Endothelial cell of umbilical vein (primary cell): ENCODE measurements around the gene DHRS11. TPM values are rescaled to one million over a fixed set of nuclear protein-coding genes. Genes with fewer than 3 reads are reported as not detected.

Source experiments
- BruUV-seq: library from RNA; stranded (reverse); fragments of 400-500 nt; replicated peaks from 2 replicates; lab custom pipeline; 2021; lab: Mats Ljungman, UMichigan
- CTCF ChIA-PET: fragments of 300-600, 350-600 bp; sonication (Branson Sonifier 250); formaldehyde crosslinking; loops from one replicate; lab custom pipeline; 2021; ENCODE audit warnings: antibody characterized with exemption, inconsistent platforms; lab: Charles Lee
- POLR2A ChIA-PET: fragments of 300-600, 350-600 bp; sonication (Branson Sonifier 250); formaldehyde crosslinking; loops from one replicate; lab custom pipeline; 2021; ENCODE audit warnings: antibody characterized with exemption, inconsistent platforms; lab: Charles Lee
- DNase-seq: peaks from one replicate; pipeline ENCODE4 v3.0.0-alpha.2; 2011; ENCODE audit warnings: low read depth, low spot score
- FAIRE-seq: peaks from 2 replicates; lab custom pipeline; 2011; peaks lifted over from hg19 to GRCh38; lab: Jason Lieb, UNC
- H2AFZ ChIP-seq: 2 replicates; pipeline ENCODE4 v1.6.0; 2012; ENCODE audit warnings: low read depth, low read length, control low read depth, inconsistent platforms
- H3K27ac ChIP-seq: 2 replicates; pipeline ENCODE4 v1.5.1; 2011; ENCODE audit warnings: low read depth, mild to moderate bottlenecking, control low read depth, low read length, moderate library complexity; ENCODE audit not compliant: insufficient read depth
- H3K27me3 ChIP-seq, 2 experiments: 2 replicates each; pipeline versions ENCODE4 v1.6.0 to v1.6.1; 2011; ENCODE audit warnings: low read length in 2 of 2, mixed read lengths in 1 of 2; ENCODE audit not compliant: control insufficient read depth in 2 of 2, insufficient read depth in 2 of 2
- H3K36me3 ChIP-seq, 2 experiments: 2 replicates in 1 of 2; 3 replicates in 1 of 2; pipeline ENCODE4 v1.5.1; 2011; ENCODE audit warnings: low read length in 2 of 2, mild to moderate bottlenecking in 1 of 2, moderate library complexity in 1 of 2; ENCODE audit not compliant: control insufficient read depth in 2 of 2, insufficient read depth in 2 of 2; ENCODE audit errors: extremely low read depth in 1 of 2
- H3K4me1 ChIP-seq: 3 replicates; pipeline ENCODE4 v1.5.1; 2011; ENCODE audit warnings: mild to moderate bottlenecking, low read length; ENCODE audit not compliant: control insufficient read depth, insufficient read depth; ENCODE audit errors: extremely low read depth
- H3K4me2 ChIP-seq: 2 replicates; pipeline ENCODE4 v1.6.1; 2011; ENCODE audit warnings: low read length, control low read depth, mixed read lengths; ENCODE audit not compliant: insufficient read depth
- H3K4me3 ChIP-seq, 3 experiments: fragments of 200-600 bp in 1 of 3; sonication (generic), shearing (Covaris generic) in 1 of 3; replicated peaks in 1 of 3; 2 replicates each; pipeline ENCODE4 v1.5.1; 2011 to 2016; ENCODE audit warnings: control low read depth in 3 of 3, low read length in 3 of 3, mild to moderate bottlenecking in 2 of 3, inconsistent platforms in 1 of 3, low read depth in 1 of 3, moderate library complexity in 1 of 3; ENCODE audit not compliant: insufficient read depth in 1 of 3
- H3K79me2 ChIP-seq: 2 replicates; pipeline ENCODE4 v1.6.0; 2012; ENCODE audit warnings: low read length, inconsistent platforms; ENCODE audit not compliant: control insufficient read depth, insufficient read depth
- H3K9ac ChIP-seq: replicated peaks from 2 replicates; pipeline ENCODE3; 2011; ENCODE audit warnings: low read length, control low read depth; ENCODE audit not compliant: insufficient read depth; ENCODE audit errors: extremely low read depth
- H3K9me1 ChIP-seq: replicated peaks from 3 replicates; pipeline ENCODE4 v1.6.0; 2011; ENCODE audit warnings: mild to moderate bottlenecking, low read length; ENCODE audit not compliant: control insufficient read depth, insufficient read depth; ENCODE audit errors: extremely low read depth
- H3K9me3 ChIP-seq: replicated peaks from 2 replicates; pipeline ENCODE4 v1.5.1; 2012; ENCODE audit warnings: low read length, inconsistent platforms; ENCODE audit not compliant: control insufficient read depth, insufficient read depth
- H4K20me1 ChIP-seq: replicated peaks from 2 replicates; pipeline ENCODE3; 2011; ENCODE audit warnings: mild to moderate bottlenecking, low read length; ENCODE audit not compliant: control insufficient read depth, insufficient read depth; ENCODE audit errors: extremely low read depth
- FOS ChIP-seq: IDR thresholded peaks from 2 replicates; pipeline ENCODE4 v1.6.1; 2011; ENCODE audit warnings: mild to moderate bottlenecking, low read length, moderate library complexity, borderline replicate concordance; ENCODE audit not compliant: insufficient read depth
- GATA2 ChIP-seq: IDR thresholded peaks from 2 replicates; pipeline ENCODE4 v1.7.0; 2011; ENCODE audit warnings: low read depth, mild to moderate bottlenecking, moderate library complexity, mixed read lengths, low read length; ENCODE audit not compliant: insufficient read length, insufficient read depth
- MYC ChIP-seq: IDR thresholded peaks from one replicate; pipeline ENCODE4 v1.6.1; 2011; ENCODE audit warnings: mild to moderate bottlenecking, low read depth, low read length
- POLR2A ChIP-seq: IDR thresholded peaks from 2 replicates; pipeline ENCODE4 v1.6.1; 2012; ENCODE audit warnings: low read depth, mild to moderate bottlenecking, control low read depth, low read length
- POLR2AphosphoS5 ChIP-seq: IDR thresholded peaks from 2 replicates; pipeline ENCODE4 v1.6.1; 2012; ENCODE audit warnings: low read depth, mild to moderate bottlenecking, control low read depth, low read length, moderate library complexity; ENCODE audit not compliant: insufficient read depth
- dilution Hi-C: fragments of 300-500 bp; cut with MboI; formaldehyde crosslinking; loops from one replicate; pipeline ENCODE4 v1.15.0; 2019; ENCODE audit warnings: low sequenced_read_pairs; ENCODE audit not compliant: extremely low pct_ligation_motif_present
- intact Hi-C: fragments of 100-400 bp; cut with micrococcal nuclease; formaldehyde crosslinking; loops from one replicate; pipeline ENCODE4 v1.10.0; 2022
- polyA plus RNA-seq, 4 experiments: library from polyadenylated mRNA; depleted of rRNA in 3 of 4; stranded (reverse) in 3 of 4; unstranded in 1 of 4; fragments of >200 nt; gene quantifications; 2 replicates each; pipeline versions ENCODE4 v1.2.1 to v1.2.3, GENCODE V29; 2011 to 2012; ENCODE audit warnings: missing spikeins in 1 of 4
- total RNA-seq: library from RNA; stranded (reverse); gene quantifications from 2 replicates; pipeline ENCODE4 v1.2.3, GENCODE V29; 2021
- TF ChIP-seq, protein P1 (sequence below), 2 donors: IDR thresholded peaks; 1 replicate in 1 of 2; 2 replicates in 1 of 2; pipeline ENCODE4 v1.5.1; 2011; ENCODE audit warnings: low read length in 2 of 2, mild to moderate bottlenecking in 2 of 2, moderate library complexity in 2 of 2, control low read depth in 1 of 2, inconsistent platforms in 1 of 2, low read depth in 1 of 2; ENCODE audit not compliant: insufficient read depth in 1 of 2; ENCODE audit errors: extremely low read depth in 1 of 2

Gene DHRS11
- total and polyA plus RNA-seq, 2 donors (not counting 3 experiments of a cell fraction or from before 2014, with no cell fraction given), result 9.8 to 15.7 TPM

DNA sequence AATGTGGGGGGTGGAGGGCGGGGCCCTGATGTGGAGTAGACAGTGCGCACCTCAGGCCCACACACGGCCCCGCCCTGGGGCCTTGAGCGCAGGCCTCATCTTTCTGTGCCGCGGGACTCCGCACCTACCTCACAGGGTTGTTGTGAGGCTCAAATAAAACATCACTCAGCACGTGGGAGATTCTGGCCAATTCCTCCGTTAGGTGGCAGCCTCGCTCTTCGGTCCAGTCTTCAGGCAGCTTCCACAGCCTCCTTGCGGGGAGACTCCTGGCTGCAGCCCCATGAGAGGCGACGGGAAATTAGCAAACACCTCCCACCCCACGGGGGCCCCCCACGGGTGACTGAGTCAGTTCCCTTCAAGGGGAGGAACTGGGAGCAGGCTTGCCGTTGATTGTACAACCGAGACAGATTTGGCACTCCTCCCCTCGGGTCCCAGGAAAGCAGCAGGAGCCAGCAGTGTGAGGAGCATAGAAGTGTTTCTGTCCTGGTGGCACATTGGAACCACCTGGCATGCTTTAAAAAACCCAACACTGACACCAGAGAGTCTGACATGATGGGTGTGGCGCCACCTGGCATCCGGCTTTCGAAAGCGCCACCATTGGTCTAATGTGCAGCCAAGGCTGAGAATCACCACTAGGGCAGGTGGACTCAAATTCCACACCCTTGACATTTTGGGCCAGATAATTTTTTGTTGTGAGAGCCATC, 17.3 kb downstream of the DHRS11 start:
- no peaks in the 10 kb centered on the region for H3K9me1 ChIP-seq
- H3K27ac ChIP-seq, result no peak overlapping the region
- no peaks in the 10 kb centered on the region for H3K9me3 ChIP-seq
- no peaks in the 10 kb centered on the region for H3K4me1 ChIP-seq
- ChIA-PET CTCF (interaction anchor here (0.7 to 1.4 kb wide), 5 partner anchors 147 to 765 kb away, joined by 3 to 6 read pairs (median 3); no protein-coding TSS in a partner anchor), POLR2A (no interaction called here)
- no TSS peak for BruUV-seq
- DNase-seq (peak; percentile 49), FAIRE-seq (no peak)
- H2AFZ ChIP-seq, result no peak overlapping the region
- peaks cover 0 to 4% of the 10 kb centered on the region in 2 experiments for H3K27me3 ChIP-seq
- H3K79me2 ChIP-seq, result peaks cover 2% of the 10 kb centered on the region
- H4K20me1 ChIP-seq, result no peaks in the 10 kb centered on the region
- H3K36me3 ChIP-seq, result no peaks in the 10 kb centered on the region
- no peak overlapping the region for H3K9ac ChIP-seq
- no peak overlapping the region for H3K4me3 ChIP-seq
- TF ChIP-seq FOS (no peak), POLR2AphosphoS5 (no peak), POLR2A (no peak), MYC (no peak), GATA2 (no peak)
- TF ChIP-seq, protein P1, sequence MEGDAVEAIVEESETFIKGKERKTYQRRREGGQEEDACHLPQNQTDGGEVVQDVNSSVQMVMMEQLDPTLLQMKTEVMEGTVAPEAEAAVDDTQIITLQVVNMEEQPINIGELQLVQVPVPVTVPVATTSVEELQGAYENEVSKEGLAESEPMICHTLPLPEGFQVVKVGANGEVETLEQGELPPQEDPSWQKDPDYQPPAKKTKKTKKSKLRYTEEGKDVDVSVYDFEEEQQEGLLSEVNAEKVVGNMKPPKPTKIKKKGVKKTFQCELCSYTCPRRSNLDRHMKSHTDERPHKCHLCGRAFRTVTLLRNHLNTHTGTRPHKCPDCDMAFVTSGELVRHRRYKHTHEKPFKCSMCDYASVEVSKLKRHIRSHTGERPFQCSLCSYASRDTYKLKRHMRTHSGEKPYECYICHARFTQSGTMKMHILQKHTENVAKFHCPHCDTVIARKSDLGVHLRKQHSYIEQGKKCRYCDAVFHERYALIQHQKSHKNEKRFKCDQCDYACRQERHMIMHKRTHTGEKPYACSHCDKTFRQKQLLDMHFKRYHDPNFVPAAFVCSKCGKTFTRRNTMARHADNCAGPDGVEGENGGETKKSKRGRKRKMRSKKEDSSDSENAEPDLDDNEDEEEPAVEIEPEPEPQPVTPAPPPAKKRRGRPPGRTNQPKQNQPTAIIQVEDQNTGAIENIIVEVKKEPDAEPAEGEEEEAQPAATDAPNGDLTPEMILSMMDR (IDR thresholded peaks at IDR 0.05; ENCODE audit: extremely low read depth in 1 of 2, insufficient read depth in 1 of 2, low read depth in 1 of 2, low read length in 2 of 2), result peak; percentile 33 to 46
- dilution Hi-C loops, result no loop called here
- intact Hi-C loops, result loop anchor here (10.0 kb wide), 1 partner anchor 96 kb away; no protein-coding TSS in a partner anchor
- H3K4me2 ChIP-seq, result no peak overlapping the region
